Stimulated activated CD4-positive, alpha-beta T cell treated with anti-CD3 and anti-CD28 coated beads, Interleukin-4, amount 100 ng/mL, for 24 hours (primary cell): ENCODE measurements around the gene NEU4.
A peak's percentile ranks its signal among the peaks of the same experiment; 100 is the strongest.

Source experiments
- DNase-seq: peaks from one replicate; pipeline ENCODE4 v3.0.0-alpha.2; 2020

The NEU4 gene

GRCh38 chr2:241854342-241855244 is 45.6 kb downstream of the NEU4 start:
- DNase-seq, result no peak

GRCh38 chr2:241855245-241855887 is 46.4 kb downstream of the NEU4 start:
- no peak for DNase-seq

- DNase-seq, result no peak
These were observed 47.0 kb downstream of the NEU4 start for GRCh38 chr2:241855888-241856422.

GRCh38 chr2:241857041-241857541 is 48.1 kb downstream of the NEU4 start:
- no peak for DNase-seq

- DNase-seq, result no peak
These were observed 48.7 kb downstream of the NEU4 start for GRCh38 chr2:241857572-241858121.

GRCh38 chr2:241858206-241859016 is 49.4 kb downstream of the NEU4 start, which contains the start of gene PDCD1:
PDCD1 (minus strand) TSS chr2:241858894; CDS start chr2:241858838, 56 bp downstream.
- peak; percentile 72 for DNase-seq

GRCh38 chr2:241859017-241859435 is 50.0 kb downstream of the NEU4 start:
- no peak for DNase-seq

- DNase-seq, result peak; percentile 79
These were observed 50.6 kb downstream of the NEU4 start for GRCh38 chr2:241859436-241860183.

- no peak for DNase-seq
These were observed 51.4 kb downstream of the NEU4 start for GRCh38 chr2:241860184-241861078.

- no peak for DNase-seq
These were observed 52.3 kb downstream of the NEU4 start for GRCh38 chr2:241861264-241861663.

- no peak for DNase-seq
These were observed 53.1 kb downstream of the NEU4 start for GRCh38 chr2:241862093-241862492.

- DNase-seq, result no peak
These were observed 54.0 kb downstream of the NEU4 start for GRCh38 chr2:241862775-241863535.

GRCh38 chr2:241863536-241863954 is 54.6 kb downstream of the NEU4 start:
- DNase-seq, result peak; percentile 75

GRCh38 chr2:241864168-241864849 is 55.3 kb downstream of the NEU4 start:
- no peak for DNase-seq

- no peak for DNase-seq
These were observed 55.8 kb downstream of the NEU4 start for GRCh38 chr2:241864850-241865213.

GRCh38 chr2:241865416-241865956 is 56.5 kb downstream of the NEU4 start:
- DNase-seq, result no peak

GRCh38 chr2:241865957-241866789 is 57.2 kb downstream of the NEU4 start:
- no peak for DNase-seq
